HG02970 (cell line): ENCODE data around the gene PEX11B.

ENCODE experiments used
- ATAC-seq: cut with Tn5 transposase; IDR thresholded peaks from one replicate; pipeline ENCODE4 v1.9.1; 2021; ENCODE audit warnings: mild to moderate bottlenecking, moderate library complexity, moderate number of reproducible peaks; ENCODE audit not compliant: unreplicated experiment, low FRiP score

The PEX11B gene

DNA sequence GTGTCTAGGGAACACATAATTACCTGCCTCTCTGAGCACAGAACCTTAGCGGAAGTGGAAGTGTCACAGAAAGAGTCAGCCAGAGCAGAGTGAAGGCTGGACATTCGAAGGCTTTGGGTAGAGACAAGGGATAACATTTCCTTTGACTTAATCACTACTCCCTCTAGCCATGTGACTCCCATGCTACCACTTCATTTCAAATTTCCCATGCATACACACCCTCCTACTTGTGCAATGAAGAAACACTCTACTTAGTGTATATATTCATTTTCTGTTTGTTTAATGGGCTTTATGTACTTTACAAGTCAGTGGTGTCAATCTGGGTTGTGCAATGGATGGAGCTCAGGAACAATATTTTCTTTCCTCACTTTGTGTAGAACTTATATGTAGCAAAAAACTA, 39.8 kb downstream of the PEX11B start:
- no peak for ATAC-seq

DNA sequence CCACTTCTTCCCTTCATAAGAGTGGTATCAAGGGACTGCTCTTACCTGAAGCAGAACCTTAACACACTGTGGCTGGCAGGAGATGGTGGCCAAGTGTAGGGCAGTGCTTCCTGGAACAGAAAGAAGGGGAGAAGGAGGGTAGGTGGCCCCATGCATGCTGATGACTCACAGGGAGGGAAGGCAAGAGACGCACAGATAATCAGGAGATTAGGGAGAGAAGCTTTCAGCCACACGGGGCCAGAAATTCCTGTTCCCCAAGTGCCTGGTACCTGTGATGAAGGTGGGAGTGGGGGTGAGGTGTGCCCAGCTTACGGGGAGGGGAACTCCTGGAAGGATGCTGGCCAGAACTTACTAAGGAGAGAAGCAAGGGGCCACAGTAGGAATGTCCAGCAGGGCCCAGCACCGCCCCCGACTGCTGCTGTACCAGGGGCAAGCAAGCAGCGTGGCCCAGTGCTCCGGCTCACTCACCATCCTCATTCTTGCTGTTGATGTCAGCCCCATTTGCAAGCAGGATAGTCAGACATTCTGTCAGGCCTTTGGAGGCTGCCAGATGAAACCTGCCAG, 40.5 kb downstream of the PEX11B start:
- ATAC-seq: no peak

GRCh38 chr1:145874646-145875045, 43.9 kb downstream of the PEX11B start:
- ATAC-seq: no peak

DNA sequence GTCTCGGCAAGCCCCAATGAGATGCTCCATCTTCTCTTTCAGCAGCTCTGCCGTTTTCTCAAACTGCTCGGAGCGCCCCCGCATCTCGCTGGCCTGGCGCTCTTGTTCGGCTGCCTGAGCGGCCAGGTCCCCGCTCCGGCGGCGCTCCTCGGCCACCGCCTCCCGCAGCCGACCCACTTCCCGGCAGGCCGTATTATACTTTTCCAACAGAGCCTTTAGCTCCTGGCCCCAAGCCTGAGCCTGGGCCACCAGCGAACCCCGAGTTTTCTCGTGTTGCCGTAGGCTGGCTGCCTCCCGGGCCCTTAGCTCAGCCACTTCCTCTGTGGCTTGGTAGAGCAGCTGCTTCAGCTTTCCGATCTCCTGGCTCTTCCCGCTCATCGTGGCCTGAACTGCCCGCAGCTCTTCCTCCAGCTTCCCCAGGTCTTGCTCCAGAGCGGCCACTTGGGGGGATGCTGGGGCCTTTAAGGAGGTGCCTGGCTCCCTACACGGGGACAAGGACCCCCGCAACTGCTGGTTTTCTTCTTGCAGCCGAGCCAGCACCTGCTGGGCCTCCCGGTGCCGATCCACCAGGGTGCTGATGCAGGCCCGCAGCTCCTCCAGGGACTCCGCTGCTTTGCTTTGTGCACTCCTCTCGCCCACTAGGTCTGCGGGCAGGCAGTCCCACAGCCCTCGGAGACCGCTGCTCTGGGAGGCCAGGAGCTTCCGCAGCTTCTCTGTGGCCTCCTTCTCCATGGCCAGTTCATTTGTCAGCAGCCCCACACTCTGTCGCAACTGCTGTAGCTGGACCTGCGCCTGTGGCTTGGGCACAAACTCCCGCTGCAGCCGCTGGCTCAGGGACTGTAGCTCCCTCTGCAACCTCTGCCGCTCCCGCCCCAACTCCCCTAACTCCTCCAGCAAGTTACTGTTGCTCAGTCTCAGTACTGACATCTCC, 46.3 kb downstream of the PEX11B start:
- ATAC-seq: no peak

GRCh38 chr1:145868232-145868631, 50.3 kb downstream of the PEX11B start:
- no peak for ATAC-seq

DNA sequence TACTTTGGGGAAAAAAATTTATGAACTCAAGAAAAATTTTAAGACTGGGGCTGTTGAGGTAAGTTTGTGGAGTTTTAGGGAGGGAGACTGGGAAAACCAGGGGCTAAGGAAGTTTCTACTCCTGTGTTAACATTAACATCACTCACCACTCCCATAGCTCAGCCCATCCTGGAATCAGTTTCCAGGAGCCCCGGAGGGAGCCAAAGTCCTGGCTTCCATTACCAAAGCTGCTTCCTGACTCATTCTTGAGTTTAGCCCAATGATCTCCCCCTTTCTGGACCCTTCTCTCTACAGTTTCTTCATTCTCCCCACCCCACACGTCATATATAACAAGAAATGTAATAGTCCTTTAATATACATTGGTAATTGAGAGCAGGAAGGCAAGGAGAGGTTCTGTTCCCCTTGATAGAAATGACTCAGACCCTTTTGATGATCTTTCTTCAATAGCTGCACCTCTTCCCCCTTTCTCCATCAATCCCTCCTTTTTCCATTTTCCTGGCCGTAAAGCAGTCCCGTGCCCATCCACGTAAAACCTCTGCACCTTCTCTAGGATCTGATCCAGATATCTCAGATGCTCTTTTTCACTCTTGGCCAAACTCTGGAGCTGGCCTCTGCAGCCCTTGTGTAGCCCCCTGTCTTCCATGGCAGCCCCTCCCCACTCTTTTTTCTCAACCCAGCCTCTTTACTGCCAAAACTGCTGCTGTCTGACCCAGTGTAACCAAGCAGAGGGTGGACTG, 55.1 kb downstream of the PEX11B start:
- ATAC-seq: no peak
